Measurements from ENCODE around the gene NRXN2.

NRXN2 gene

DNA sequence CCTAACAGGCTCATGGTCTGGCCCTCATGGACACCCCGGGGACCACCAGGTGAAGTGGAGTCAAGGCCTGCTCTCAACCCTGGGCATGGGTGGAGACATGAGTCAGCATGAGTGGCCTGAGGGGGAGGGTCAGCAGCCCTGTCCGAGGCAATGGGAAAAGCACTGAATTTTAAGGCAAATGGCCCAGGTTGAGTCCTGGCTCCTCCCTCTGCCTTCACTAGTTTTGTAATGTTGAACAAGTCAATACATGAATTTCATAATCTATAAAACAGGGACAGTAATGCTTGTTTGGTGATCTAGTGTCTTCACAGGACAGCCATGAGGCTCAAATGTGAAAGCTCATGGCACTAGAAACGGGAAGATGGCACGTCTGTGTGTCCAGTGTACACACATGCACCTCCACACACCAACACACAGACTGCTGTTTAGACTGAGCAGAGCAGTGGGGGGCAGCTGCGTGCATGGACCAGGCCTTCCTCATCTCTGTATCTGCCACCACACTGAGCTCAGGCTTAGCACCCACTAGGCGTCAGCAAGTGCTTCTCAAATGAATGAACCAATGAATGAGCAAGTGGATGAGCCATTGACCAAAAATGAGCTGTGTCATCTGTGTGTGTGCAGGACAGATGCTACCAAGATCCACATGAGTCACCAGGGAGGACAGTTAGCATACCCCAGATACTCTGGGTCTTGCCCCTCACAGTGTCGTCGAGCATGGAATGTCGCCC is 63.4 kb downstream of the NRXN2 start:
- Mint-ChIP-seq H3K27ac (no peak overlapping the region), H3K9me3 (no peaks in the 10 kb centered on the region), H3K4me3 (no peak overlapping the region), H3K36me3 (ENCODE audit: low read depth) (no peaks in the 10 kb centered on the region), H3K4me1 (ENCODE audit: low read depth) (peaks cover 5% of the 10 kb centered on the region), H3K27me3 (no peaks in the 10 kb centered on the region)
- no peak for DNase-seq

DNA sequence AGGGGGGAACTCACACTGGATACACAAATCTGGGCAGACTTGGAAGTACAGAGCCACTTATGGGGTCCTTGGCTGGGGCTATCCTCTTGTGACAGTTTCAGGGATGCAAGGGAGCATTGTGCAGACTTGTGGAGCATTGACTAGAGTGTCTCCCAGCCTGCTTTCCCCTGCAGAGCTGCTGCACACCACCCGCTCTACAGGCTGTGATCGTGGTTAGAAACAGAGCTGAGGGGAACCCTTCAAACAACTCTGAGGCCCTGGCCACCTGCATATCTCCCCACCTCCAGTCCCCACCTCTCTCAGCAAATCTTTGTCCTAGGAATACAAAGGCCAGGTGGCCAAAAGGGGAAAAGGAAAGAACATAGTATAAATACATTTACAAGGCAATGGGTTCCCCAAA is 64.7 kb downstream of the NRXN2 start:
- Mint-ChIP-seq H3K4me3 (no peak overlapping the region), H3K4me1 (ENCODE audit: low read depth) (peaks cover 5% of the 10 kb centered on the region), H3K27ac (no peak overlapping the region), H3K36me3 (ENCODE audit: low read depth) (no peaks in the 10 kb centered on the region), H3K9me3 (no peaks in the 10 kb centered on the region), H3K27me3 (no peaks in the 10 kb centered on the region)
- DNase-seq, result no peak

DNA sequence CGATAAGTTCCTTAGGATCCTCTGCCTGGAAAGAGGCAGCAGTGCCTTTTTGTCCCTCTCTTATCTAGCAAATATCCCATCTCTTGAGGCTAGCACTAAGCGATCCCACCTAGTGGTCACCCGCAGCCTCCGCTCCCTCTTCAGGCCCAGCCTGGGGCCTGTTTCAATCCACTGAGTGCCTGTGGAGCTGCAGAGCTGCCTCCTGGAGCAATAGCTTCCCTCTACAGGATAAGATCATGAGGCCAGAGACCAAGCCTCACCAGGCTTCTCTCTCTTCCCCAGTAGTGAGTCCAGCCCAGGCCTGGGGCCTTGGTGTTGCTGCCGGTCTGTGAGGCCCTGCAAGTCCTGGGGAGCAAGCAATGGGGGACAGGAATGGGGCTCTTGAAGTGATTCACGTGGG is 66.1 kb downstream of the NRXN2 start:
- H3K4me1 Mint-ChIP-seq (ENCODE audit: low read depth), result peaks cover 7% of the 10 kb centered on the region
- no peaks in the 10 kb centered on the region for H3K27me3 Mint-ChIP-seq
- H3K36me3 Mint-ChIP-seq (ENCODE audit: low read depth), result no peaks in the 10 kb centered on the region
- no peak for DNase-seq
- no peak overlapping the region for H3K4me3 Mint-ChIP-seq
- no peaks in the 10 kb centered on the region for H3K9me3 Mint-ChIP-seq
- no peak overlapping the region for H3K27ac Mint-ChIP-seq

DNA sequence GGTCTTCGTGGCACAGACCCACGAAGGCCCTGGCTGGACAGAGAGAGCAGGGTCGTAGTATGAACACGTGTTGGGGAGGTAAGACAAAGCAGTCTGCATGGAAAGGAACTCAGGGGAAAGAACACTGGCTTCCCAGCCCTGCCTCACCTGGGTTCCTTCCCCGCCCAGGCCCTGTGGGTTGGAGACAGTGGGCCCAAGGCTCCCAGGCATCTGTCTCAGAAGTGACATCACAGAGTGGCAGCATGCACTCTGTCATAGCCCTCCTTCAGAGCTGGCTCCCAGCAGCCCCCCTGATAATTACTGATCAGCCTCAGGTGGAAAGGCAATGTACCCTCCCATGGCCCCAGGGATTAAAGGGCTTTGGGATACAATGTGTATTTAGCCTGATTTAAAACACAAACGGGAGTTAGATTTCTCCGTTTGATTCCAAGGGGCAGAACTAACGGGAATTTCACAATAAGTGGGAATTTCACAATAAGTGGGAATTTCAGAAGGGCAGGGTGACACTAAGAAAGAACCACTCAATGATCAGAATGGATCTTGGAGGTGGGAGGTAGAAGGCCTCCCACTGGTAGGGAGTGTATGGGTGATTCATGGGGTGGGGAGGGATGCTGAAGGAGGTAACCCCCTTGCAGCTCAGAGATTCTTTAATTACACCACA is 66.9 kb downstream of the NRXN2 start:
- Mint-ChIP-seq H3K27ac (no peak overlapping the region), H3K4me1 (ENCODE audit: low read depth) (peaks cover 7% of the 10 kb centered on the region), H3K27me3 (no peaks in the 10 kb centered on the region), H3K9me3 (no peaks in the 10 kb centered on the region), H3K4me3 (no peak overlapping the region), H3K36me3 (ENCODE audit: low read depth) (no peaks in the 10 kb centered on the region)
- no peak for DNase-seq

DNA sequence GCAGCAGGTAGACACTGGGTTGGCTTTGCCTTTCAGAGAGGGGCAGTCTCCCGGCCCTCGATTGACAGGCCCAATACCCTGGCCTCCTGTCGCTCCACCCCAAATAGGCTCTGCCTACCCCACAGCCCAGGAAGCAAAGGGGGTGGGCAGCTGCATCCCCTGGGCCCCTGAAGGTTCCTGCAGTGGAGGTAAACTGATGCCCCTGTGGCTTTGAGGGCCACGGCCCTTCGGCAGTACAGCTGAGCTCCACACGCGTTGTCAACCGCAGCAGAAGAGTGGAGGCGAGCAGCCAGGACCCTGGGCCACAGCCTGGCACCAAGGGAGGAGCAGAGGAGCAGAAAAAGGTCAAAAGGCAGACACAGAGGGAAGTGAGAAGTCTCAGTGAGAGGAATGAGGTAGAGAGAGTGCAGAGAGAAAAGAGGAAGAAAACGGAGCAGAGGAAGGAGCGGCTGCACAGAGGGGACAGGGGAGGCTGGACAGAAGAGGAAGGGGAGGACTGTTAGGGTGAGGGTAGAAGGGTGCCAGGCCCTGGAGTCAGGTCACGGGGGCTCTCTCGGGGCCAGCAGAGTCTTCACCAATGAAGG is 67.9 kb downstream of the NRXN2 start:
- H3K27me3 Mint-ChIP-seq, result peaks cover 4% of the 10 kb centered on the region
- H3K4me3 Mint-ChIP-seq, result no peak overlapping the region
- DNase-seq, result no peak
- no peaks in the 10 kb centered on the region for H3K9me3 Mint-ChIP-seq
- no peak overlapping the region for H3K27ac Mint-ChIP-seq
- peaks cover 7% of the 10 kb centered on the region for H3K4me1 Mint-ChIP-seq (ENCODE audit: low read depth)
- H3K36me3 Mint-ChIP-seq (ENCODE audit: low read depth), result no peaks in the 10 kb centered on the region

DNA sequence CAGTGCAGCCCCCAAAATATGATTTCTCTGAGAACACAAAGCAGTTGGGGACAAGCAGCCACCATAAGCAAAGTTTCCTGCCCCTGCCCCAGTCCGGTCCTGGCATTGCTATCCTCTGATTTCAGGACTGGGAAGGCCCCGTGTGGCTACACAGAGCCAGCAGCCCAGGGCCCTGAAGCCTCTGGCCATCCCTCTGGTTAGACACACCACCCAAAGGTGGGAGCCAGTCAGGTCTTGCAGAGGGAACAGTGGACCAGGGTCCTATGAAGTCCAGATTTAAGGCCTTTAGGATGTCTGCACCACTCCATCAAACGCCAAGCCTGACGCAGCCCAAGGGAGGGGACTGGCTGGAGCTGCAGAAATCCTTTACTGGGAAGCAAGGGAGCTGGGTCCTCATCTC is 68.6 kb downstream of the NRXN2 start:
- no peak for DNase-seq
- Mint-ChIP-seq H3K4me1 (ENCODE audit: low read depth) (peaks cover 7% of the 10 kb centered on the region), H3K36me3 (ENCODE audit: low read depth) (no peaks in the 10 kb centered on the region), H3K27me3 (peaks cover 4% of the 10 kb centered on the region), H3K27ac (no peak overlapping the region), H3K9me3 (no peaks in the 10 kb centered on the region), H3K4me3 (no peak overlapping the region)

DNA sequence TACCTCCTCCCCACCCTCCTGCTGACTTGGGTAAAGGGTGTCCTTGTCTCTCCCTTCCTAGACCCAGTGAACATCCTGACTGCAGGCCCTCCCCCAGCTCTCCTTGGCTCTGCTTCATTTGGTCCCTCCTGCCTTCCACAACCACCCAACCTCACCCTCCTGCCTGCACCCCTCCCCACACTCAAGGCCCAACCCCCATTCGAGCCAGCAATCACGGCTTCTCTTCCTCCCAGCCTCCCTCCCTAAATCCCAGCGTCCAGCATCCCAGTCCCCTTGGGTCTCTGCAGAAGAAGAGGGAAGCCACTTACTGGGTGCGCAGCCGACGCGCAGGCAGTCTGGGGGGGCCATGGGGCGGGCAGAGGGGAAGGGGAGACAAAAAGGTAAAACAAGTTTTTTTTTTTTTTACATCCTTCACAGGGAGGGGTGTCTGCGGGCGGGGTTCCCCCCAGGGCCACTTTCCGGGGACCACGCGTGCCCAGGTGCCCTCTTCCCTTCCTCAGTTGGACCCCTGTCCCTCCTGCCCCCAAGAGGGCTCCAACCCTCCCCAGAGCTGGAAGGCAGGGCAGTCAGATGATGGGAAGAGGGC is 69.5 kb downstream of the NRXN2 start:
- Mint-ChIP-seq H3K36me3 (ENCODE audit: low read depth) (no peaks in the 10 kb centered on the region), H3K27ac (no peak overlapping the region)

DNA sequence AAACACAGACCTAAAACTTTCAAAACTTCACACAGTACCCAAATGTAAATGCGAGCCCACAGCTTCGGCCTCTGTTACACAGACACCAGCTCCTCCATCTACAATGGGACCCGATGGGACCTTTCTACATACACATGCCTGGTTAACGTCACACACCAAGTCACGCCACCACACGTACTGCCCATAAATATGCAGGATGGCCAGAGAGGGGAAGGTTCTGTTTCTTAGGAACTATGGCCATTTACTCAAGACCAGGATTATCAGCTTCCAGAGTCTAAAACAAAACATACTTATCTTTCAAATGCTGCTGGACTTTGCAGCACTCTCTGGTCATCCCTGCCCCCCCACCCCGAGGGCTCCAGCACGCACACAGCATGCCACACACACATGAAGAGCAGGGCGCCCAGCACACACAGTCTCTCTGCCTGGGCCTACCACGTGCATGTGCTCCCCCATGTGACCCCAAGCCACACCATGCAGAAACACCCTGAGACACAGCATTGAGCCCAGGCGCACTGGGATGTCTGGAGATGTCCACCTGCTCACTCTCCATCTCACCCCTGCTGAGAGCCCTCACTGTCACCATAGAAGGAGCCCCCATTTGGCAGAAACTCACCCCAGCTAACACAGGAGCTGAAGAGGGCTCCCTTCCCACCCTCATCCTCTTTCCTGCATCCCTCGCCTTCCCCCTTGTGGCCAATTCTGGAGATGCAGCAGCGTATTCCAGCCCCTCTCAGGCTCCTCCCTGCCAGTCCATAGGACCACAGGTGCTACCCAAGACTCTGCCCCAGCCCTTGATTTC is 70.2 kb downstream of the NRXN2 start:
- H3K27ac Mint-ChIP-seq, result no peak overlapping the region
- no peaks in the 10 kb centered on the region for H3K9me3 Mint-ChIP-seq
- peaks cover 15% of the 10 kb centered on the region for H3K27me3 Mint-ChIP-seq
- DNase-seq, result peak; percentile 85
- H3K4me3 Mint-ChIP-seq, result no peak overlapping the region
- H3K36me3 Mint-ChIP-seq (ENCODE audit: low read depth), result no peaks in the 10 kb centered on the region
- H3K4me1 Mint-ChIP-seq (ENCODE audit: low read depth), result peaks cover 7% of the 10 kb centered on the region

More for the DNA sequence above, 69.5 kb downstream of the NRXN2 start:
- H3K4me1 Mint-ChIP-seq (ENCODE audit: low read depth), result peaks cover 7% of the 10 kb centered on the region
- H3K9me3 Mint-ChIP-seq, result no peaks in the 10 kb centered on the region
- DNase-seq, result no peak
- peaks cover 10% of the 10 kb centered on the region for H3K27me3 Mint-ChIP-seq
- H3K4me3 Mint-ChIP-seq, result no peak overlapping the region

DNA sequence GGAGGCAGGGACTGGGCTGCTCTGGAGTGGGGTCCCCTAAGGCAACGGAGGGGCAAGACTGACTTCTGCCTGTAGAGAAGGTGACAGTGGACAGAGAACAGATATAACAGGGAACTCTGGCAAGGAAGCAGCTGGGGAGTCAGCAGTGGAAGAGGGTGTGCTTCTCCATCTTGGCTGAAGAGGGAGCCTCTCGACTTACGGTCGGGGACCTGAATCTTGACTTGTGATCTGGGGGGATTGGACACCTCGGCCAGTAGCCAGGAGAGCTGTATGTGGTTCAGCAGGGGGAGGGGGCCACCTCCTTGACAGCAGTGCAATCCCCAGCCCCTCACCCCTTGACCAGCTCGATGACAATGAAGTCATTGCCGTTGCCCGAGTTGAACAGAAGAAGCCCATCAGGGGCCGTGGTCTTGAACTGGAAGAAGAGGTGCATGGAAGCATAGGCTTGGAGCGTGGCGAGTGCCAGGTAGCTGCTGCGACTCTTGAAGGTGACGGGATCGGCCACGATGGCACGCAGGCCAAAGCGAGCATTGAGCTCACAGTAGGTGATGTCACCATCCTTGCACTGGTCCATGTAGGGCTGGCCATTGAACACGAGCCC is 72.0 kb downstream of the NRXN2 start:
- Mint-ChIP-seq H3K4me1 (ENCODE audit: low read depth) (peaks cover 2% of the 10 kb centered on the region), H3K36me3 (ENCODE audit: low read depth) (no peaks in the 10 kb centered on the region), H3K27ac (no peak overlapping the region), H3K27me3 (peaks cover 31% of the 10 kb centered on the region), H3K4me3 (no peak overlapping the region), H3K9me3 (no peaks in the 10 kb centered on the region)
- DNase-seq, result no peak

DNA sequence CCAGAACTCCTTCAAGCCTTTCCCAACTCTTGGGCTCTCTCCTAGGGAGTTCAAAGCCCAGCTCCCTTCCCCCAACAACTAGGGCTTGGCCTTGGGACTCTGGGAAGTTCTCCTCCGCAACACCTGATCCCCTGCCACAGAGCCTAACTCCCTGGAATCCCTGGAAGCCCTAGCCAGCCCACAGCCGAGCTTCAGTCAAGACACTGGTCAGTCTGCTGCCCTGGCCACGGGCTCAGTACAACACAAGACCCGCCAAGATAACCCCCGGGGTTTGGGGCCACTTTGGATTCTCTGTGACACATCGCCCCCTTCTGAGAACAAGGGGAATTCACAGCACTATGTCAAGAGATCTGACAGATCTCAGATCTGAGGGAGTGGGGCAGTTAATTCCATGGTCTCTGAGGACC is 73.7 kb downstream of the NRXN2 start:
- Mint-ChIP-seq H3K4me1 (ENCODE audit: low read depth) (peaks cover 2% of the 10 kb centered on the region), H3K27ac (no peak overlapping the region), H3K4me3 (no peak overlapping the region), H3K9me3 (no peaks in the 10 kb centered on the region), H3K36me3 (ENCODE audit: low read depth) (no peaks in the 10 kb centered on the region), H3K27me3 (peaks cover 48% of the 10 kb centered on the region)
- DNase-seq, result no peak

DNA sequence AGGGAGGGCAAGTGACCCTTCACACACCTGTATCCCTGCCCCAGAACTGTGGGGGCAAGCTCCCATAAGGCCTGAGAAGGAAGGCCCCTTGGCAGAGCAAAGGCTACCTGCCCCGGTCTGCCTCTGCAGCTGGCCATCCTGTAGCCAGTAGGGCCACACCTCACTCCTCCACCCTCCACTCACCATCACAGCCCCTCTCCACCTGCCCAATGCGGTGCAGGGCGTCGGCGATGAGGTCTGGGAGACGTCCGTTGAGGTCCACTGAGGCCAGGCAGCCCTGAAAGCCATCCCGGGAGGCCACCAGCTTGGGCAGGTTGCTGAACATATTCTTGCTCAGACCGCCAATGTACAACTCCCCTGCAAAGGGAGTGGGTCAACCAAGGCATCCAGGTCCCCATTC is 74.4 kb downstream of the NRXN2 start:
- Mint-ChIP-seq H3K4me3 (no peak overlapping the region), H3K27ac (no peak overlapping the region), H3K4me1 (ENCODE audit: low read depth) (peaks cover 4% of the 10 kb centered on the region), H3K27me3 (peaks cover 55% of the 10 kb centered on the region), H3K36me3 (ENCODE audit: low read depth) (no peaks in the 10 kb centered on the region), H3K9me3 (no peaks in the 10 kb centered on the region)
- no peak for DNase-seq

DNA sequence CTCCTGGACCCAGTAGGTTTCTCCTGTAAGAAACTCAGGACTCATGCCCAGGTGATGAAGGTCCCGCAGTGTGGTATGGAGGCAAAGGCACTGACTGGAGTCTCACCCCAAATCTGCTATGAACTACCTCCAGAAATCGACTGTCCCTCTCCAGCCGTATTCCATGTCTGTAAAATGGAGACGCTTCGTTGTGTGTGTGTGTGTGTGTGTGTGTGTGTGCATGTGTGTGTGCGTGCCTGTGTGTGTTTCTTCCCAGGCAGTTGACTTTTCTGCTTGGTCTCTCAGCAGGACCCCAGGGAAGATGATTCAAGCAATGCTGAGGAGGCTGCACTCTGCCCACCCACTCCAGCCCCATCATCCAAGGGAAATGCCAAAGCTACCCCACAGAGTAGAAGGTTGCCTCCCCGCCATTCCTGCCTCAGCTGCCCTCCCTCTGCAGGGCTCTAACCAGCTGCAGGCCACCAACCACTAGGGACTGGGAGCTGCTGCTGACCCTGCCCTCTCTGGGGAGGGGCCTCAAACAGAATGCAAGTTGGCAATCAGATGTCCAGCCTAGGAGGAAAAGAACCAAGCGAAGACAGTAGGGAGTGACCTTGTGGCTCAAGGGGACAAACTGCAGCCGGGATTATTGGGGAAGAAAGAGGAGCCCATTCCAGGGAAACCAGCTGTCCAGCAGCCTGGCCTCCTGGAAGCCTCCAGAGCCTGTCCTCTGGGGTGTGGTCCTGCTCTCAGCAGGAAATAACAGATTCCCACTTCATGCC is 75.8 kb downstream of the NRXN2 start:
- Mint-ChIP-seq H3K27ac (no peak overlapping the region), H3K4me3 (no peak overlapping the region), H3K27me3 (peaks cover 55% of the 10 kb centered on the region), H3K9me3 (no peaks in the 10 kb centered on the region), H3K4me1 (ENCODE audit: low read depth) (peaks cover 4% of the 10 kb centered on the region), H3K36me3 (ENCODE audit: low read depth) (no peaks in the 10 kb centered on the region)
- no peak for DNase-seq

DNA sequence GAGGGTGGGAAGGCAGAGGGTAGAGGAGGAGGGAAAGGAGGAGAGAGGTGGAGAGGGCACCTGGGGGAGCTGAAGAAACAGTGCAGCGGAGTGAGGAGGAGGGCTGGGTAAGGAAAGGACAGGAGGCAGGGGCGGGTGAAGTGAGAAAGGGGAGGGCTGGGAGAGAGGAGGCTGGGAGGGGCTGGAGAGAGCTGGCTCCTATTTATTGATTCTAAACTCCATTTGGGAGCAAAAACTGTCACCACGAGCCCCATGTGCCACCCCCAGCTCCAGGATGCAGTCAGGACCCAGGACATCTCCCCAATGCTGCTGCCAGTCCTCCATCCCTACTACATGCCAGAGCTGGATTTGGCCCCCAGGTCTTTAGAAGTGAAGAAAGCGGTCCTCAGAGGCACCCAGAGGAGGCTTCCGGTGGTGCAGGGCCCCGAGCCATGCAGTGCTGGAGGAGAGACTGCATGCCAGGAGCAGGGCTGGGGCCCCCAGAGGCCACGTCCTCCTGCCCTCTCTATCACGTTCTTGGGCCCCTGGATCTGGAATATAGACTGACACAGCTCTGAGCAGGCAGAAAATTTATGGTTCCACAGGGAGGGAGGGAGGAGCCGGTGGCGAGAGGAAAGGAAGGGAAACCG is 78.2 kb downstream of the NRXN2 start:
- DNase-seq, result no peak
- no peak overlapping the region for H3K27ac Mint-ChIP-seq
- peaks cover 4% of the 10 kb centered on the region for H3K4me1 Mint-ChIP-seq (ENCODE audit: low read depth)
- no peaks in the 10 kb centered on the region for H3K9me3 Mint-ChIP-seq
- no peaks in the 10 kb centered on the region for H3K36me3 Mint-ChIP-seq (ENCODE audit: low read depth)
- no peak overlapping the region for H3K4me3 Mint-ChIP-seq
- H3K27me3 Mint-ChIP-seq, result peaks cover 50% of the 10 kb centered on the region

Measured in activated T-cell treated with anti-CD3 and anti-CD28 coated beads, Interleukin-2, amount 50 U/mL, for 24 hours (primary cell).